Transverse colon (tissue), 4 donors: Measurements from ENCODE around the gene MTHFR. TPM values are rescaled to one million over a fixed set of nuclear protein-coding genes. Genes with fewer than 3 reads are reported as not detected.

ENCODE experiments used
- DNase-seq: peaks from one replicate; pipeline ENCODE4 v3.0.0-alpha.2; 2019
- H3K27ac ChIP-seq, 4 donors: fragments of 200-600 bp; sonication (generic); 2 replicates each; pipeline ENCODE4 v1.5.1; 2016 to 2018; ENCODE audit warnings: inconsistent platforms in 4 of 4
- H3K27me3 ChIP-seq: fragments of 200-600 bp; sonication (generic); 2 replicates; pipeline ENCODE4 v1.5.1; 2017; ENCODE audit warnings: inconsistent platforms
- H3K36me3 ChIP-seq, 4 donors: fragments of 200-600 bp; sonication (generic); 2 replicates each; pipeline ENCODE4 v1.5.1; 2017 to 2019; ENCODE audit warnings: inconsistent platforms in 4 of 4
- H3K4me1 ChIP-seq, 4 donors: fragments of 200-600 bp; sonication (generic); 2 replicates each; pipeline ENCODE4 v1.5.1; 2017 to 2020; ENCODE audit warnings: inconsistent platforms in 4 of 4
- H3K4me3 ChIP-seq, 4 donors: fragments of 200-600 bp; sonication (generic); 1 replicate in 1 of 4; 2 replicates in 3 of 4; pipeline versions ENCODE4 v1.5.1 to v1.6.1; 2017 to 2019; ENCODE audit warnings: inconsistent platforms in 4 of 4
- H3K9me3 ChIP-seq, 2 donors: fragments of 200-600 bp; sonication (generic); 2 replicates each; pipeline ENCODE4 v1.5.1; 2017 to 2019; ENCODE audit warnings: inconsistent platforms in 2 of 2
- EP300 ChIP-seq: sonication (generic); formaldehyde crosslinking; IDR thresholded peaks from one replicate; pipeline ENCODE4 v1.6.1; 2017; ENCODE audit warnings: antibody characterized with exemption, low read depth
- POLR2A ChIP-seq: fragments of 450-650 bp; IDR thresholded peaks from one replicate; pipeline ENCODE4 v1.6.1; 2016; ENCODE audit warnings: antibody characterized with exemption, mild to moderate bottlenecking, moderate library complexity
- POLR2AphosphoS5 ChIP-seq, 3 donors: sonication (generic); formaldehyde crosslinking; IDR thresholded peaks; one replicate each; pipeline ENCODE4 v1.6.1; 2016; ENCODE audit warnings: antibody characterized with exemption in 3 of 3
- WGBS, 2 donors: methylation state at CpG; one replicate each; pipeline ENCODE4 v1.1.5; 2018; ENCODE audit warnings: low coverage in 1 of 2; 5-methylcytosine and 5-hydroxymethylcytosine counted together
- in situ Hi-C, 4 donors: fragments of 200-750 bp; cut with MboI; loops; one replicate each; pipeline versions ENCODE4 v1.15.0 to v1.15.1; 2017; ENCODE audit warnings: low sequenced_read_pairs in 3 of 4, low pct_ligation_motif_present in 1 of 4, low pct_unique_long_range_greater_than_20kb in 1 of 4
- intact Hi-C: fragments of 100-400 bp; cut with DNase I; formaldehyde crosslinking; loops from one replicate; pipeline ENCODE4 v1.15.1; 2023; ENCODE audit warnings: low total_unique reads
- total RNA-seq, 4 donors: library from RNA; depleted of rRNA; stranded (reverse); fragments of >200 nt; gene quantifications; one replicate each; pipeline ENCODE4 v1.1.0, GENCODE V29; 2016
- TF ChIP-seq, protein P1 (sequence below), 5 experiments: fragments of 200-600 bp in 3 of 5; fragments of 450-650 bp in 2 of 5; sonication (generic) in 3 of 5; IDR thresholded peaks; 1 replicate in 2 of 5; 2 replicates in 3 of 5; pipeline ENCODE4 v1.5.1; 2016 to 2017; ENCODE audit warnings: antibody characterized with exemption in 5 of 5, inconsistent platforms in 3 of 5, mild to moderate bottlenecking in 2 of 5, moderate library complexity in 1 of 5

Gene MTHFR
- total RNA-seq, 4 donors from 2014 or later: 42.8 to 141 (median 48.3) TPM

DNA sequence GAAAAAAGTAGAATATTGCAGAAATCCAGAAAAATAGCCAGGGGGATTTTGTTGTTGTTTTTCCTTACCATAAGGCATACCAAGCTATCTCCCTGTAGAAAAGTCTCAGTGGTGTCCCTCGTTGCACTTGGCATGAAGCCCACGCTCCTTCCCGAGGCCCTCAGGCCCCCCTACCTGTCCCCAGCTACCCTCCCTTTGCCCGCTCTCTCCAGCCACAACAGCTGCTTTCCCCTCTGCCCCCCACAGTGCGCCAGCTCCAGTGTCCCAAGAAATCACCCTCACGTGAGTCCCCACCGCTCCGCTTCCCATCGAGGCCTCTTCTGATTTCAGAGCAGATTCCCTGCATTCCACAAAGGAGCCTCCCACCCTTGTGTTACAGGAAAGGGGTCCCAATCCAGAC lies 61.5 kb downstream of the MTHFR start:
- in situ Hi-C loops: no loop called here
- no peak overlapping the region for H3K4me3 ChIP-seq
- no peaks in the 10 kb centered on the region for H3K9me3 ChIP-seq
- intact Hi-C loops: no loop called here
- peaks cover 0 to 11% (median 0%) of the 10 kb centered on the region in 4 donors for H3K4me1 ChIP-seq
- no peak for DNase-seq
- WGBS, 2 donors: 82 to 92% methylated on average over 7 to 9 of the region's 9 CpGs
- no peak overlapping the region for H3K27ac ChIP-seq
- no peaks in the 10 kb centered on the region for H3K27me3 ChIP-seq
- H3K36me3 ChIP-seq: peaks cover 0 to 7% (median 0%) of the 10 kb centered on the region in 4 donors
- TF ChIP-seq POLR2AphosphoS5 (IDR thresholded peaks at IDR 0.05) (no peak), POLR2A (no peak), EP300 (no peak)
- TF ChIP-seq, protein P1, sequence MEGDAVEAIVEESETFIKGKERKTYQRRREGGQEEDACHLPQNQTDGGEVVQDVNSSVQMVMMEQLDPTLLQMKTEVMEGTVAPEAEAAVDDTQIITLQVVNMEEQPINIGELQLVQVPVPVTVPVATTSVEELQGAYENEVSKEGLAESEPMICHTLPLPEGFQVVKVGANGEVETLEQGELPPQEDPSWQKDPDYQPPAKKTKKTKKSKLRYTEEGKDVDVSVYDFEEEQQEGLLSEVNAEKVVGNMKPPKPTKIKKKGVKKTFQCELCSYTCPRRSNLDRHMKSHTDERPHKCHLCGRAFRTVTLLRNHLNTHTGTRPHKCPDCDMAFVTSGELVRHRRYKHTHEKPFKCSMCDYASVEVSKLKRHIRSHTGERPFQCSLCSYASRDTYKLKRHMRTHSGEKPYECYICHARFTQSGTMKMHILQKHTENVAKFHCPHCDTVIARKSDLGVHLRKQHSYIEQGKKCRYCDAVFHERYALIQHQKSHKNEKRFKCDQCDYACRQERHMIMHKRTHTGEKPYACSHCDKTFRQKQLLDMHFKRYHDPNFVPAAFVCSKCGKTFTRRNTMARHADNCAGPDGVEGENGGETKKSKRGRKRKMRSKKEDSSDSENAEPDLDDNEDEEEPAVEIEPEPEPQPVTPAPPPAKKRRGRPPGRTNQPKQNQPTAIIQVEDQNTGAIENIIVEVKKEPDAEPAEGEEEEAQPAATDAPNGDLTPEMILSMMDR (IDR thresholded peaks at IDR 0.05): no peak

- no peak for DNase-seq
- TF ChIP-seq EP300: no peak
- no peak for TF ChIP-seq POLR2A
- no peak for TF ChIP-seq POLR2AphosphoS5 (IDR thresholded peaks at IDR 0.05)
- TF ChIP-seq, protein P1 (IDR thresholded peaks at IDR 0.05): no peak
- no peaks in the 10 kb centered on the region for H3K9me3 ChIP-seq
- H3K4me3 ChIP-seq: no peak overlapping the region
- in situ Hi-C loops (no loop called here), intact Hi-C loops (no loop called here)
- no peak overlapping the region for H3K27ac ChIP-seq
- H3K4me1 ChIP-seq: peaks cover 0 to 17% (median 5%) of the 10 kb centered on the region in 4 donors
- 91 to 93% methylated on average over 2 to 5 of the region's 5 CpGs for WGBS, 2 donors
- H3K27me3 ChIP-seq: no peaks in the 10 kb centered on the region
- H3K36me3 ChIP-seq: peaks cover 0 to 7% (median 0%) of the 10 kb centered on the region in 4 donors
Observed at GRCh38 chr1:11741919-11742558, 63.7 kb downstream of the MTHFR start.

DNA sequence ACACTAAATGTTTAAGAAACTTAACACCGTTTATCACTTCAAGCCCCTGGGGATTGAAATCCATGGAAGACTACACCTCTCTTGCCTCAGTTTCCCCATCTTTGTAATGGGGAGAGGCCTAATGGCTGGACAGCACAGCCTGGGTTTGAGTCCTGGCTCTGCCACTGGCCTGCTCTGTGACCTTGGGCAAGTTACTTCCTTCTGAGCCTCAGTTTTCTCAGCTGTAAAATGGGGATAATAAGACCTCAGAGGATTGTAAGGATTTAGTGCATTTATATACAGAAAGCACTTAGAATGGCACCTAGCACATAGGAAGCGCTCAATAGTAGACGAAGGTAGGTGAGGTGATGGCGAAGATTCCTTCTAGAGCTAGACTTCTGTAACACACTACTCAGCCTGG lies 64.3 kb downstream of the MTHFR start:
- Histone ChIP-seq H3K27ac (no peak overlapping the region), H3K9me3 (no peaks in the 10 kb centered on the region), H3K36me3 (peaks cover 0 to 7% (median 0%) of the 10 kb centered on the region in 4 donors), H3K4me1 (peaks cover 0 to 22% (median 9%) of the 10 kb centered on the region in 4 donors), H3K4me3 (no peak overlapping the region), H3K27me3 (no peaks in the 10 kb centered on the region)
- 87 to 94% methylated on average over 4 of the region's 4 CpGs for WGBS, 2 donors
- intact Hi-C loops: no loop called here
- in situ Hi-C loops: no loop called here
- no peak for TF ChIP-seq EP300
- TF ChIP-seq POLR2A: no peak
- TF ChIP-seq POLR2AphosphoS5 (IDR thresholded peaks at IDR 0.05): no peak
- TF ChIP-seq, protein P1 (IDR thresholded peaks at IDR 0.05): no peak
- DNase-seq: no peak

- Histone ChIP-seq H3K4me3 (no peak overlapping the region), H3K4me1 (peaks cover 0 to 25% (median 13%) of the 10 kb centered on the region in 4 donors), H3K36me3 (no peaks in the 10 kb centered on the region), H3K27ac (no peak overlapping the region), H3K27me3 (no peaks in the 10 kb centered on the region), H3K9me3 (no peaks in the 10 kb centered on the region)
- no peak for DNase-seq
- intact Hi-C loops (no loop called here), in situ Hi-C loops (no loop called here)
- WGBS, 2 donors: 51 to 69% methylated on average over 3 to 15 of the region's 15 CpGs
- TF ChIP-seq, protein P1 (IDR thresholded peaks at IDR 0.05): no peak
- TF ChIP-seq EP300 (no peak), POLR2AphosphoS5 (IDR thresholded peaks at IDR 0.05) (no peak), POLR2A (no peak)
Observed at GRCh38 chr1:11740258-11741192, 65.2 kb downstream of the MTHFR start.
